ENCODE measurements around the gene TMEM125.

Gene TMEM125
- total RNA-seq = 0.04 to 0.27 (median 0.19) reads per million in 3 experiments

DNA sequence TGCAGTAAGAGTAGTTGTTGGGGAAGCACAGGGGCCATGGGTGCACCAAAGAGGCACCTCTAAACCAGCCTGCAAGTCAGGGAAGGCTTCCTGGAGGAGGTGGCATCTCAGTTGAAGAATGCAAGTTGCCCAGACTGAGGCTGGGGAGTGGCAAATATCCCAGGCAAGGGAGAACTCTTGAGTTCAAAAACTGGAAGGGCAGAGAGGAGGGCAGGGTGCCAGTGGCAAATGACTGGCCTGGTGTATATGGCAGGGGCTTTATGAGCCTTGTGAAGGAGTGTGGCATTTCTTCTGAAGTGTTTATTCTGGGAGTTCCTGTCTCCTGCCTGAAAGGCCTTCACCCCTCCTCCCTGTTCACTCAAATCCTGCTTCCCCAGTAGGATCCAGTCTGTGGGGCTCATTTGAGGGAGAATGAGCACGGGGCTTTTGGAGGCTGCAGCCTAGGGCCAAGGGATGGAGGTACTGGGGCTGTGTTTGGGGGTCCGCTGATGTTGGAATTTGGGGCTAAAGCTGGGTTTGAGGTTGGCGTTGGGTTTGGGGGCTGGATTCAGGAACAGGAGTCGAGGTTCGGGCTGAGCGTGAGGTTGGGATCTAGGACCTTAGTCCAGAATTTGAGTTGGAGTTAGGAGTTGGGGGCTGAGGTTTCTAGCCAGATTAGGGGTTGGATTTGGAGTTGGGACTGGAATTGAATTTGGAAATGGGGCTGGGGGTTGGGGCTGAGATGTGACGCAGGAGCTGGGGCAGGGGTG lies at the start of gene TMEM125:
Gene TMEM125, plus strand, starts transcription at position 357 of the 749 bp plus-strand sequence. CDS start 2,740 bp downstream, outside the sequence.
- DNase-seq = no peak

DNA sequence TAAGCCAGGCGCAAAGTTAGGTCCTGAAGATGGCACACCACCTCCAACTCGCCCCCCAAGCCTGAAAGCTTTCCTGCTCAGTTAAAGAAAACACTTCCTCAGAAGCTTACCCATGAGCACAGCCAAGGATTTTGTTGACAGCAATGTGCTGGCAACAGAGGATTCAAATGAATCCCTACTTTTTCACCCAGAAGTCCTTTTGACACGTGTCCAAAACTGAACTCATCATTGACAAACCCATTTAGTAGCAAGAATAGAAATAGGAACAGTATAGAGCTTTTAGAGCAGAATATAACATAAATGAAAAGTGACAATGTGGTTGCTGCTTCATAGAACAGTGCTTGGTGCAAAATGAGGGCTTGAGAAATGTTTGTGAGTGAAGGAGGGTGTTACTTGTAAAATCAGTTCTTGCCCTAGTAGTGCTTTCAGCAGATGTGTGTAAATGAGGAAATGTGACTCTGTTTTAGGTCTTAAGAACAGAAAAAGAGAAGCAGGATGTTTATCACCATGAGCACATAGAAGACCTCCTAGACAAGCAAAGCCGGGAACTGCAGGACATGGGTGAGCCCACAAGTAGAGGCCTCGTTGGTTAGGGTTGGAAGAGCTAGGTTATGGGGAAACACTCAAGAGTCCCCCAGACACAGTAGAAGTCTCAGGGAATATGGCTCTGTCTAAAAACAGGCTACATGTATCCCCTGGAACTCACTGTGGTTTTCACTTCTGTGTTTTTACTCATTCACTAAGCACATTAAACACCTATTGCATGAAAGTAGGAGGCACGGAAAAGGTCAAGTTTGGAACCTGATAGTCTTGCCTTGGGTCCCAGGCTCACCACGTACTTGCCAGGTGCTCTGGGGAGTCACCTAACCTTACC lies 48.6 kb upstream of the TMEM125 start:
- no peak for DNase-seq

DNA sequence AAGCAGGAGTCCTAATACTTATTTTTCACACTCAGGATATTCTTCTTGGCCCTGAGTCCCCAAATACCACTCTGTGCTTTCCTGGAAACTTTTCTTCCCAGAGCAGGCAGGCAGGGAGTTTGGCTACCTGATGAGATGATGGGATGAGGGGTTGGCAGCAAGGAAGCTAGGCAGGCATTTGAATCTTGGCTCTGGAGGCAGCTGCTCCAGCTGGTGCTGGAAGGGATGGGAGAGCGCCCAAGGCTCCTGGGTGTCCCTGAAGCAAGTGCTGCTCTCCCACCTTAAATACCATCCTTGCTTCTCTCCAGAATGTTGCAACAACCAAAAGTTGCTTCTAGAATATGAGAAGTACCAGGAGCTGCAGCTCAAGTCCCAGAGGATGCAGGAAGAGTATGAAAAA lies 48.0 kb upstream of the TMEM125 start:
- DNase-seq = no peak

DNA sequence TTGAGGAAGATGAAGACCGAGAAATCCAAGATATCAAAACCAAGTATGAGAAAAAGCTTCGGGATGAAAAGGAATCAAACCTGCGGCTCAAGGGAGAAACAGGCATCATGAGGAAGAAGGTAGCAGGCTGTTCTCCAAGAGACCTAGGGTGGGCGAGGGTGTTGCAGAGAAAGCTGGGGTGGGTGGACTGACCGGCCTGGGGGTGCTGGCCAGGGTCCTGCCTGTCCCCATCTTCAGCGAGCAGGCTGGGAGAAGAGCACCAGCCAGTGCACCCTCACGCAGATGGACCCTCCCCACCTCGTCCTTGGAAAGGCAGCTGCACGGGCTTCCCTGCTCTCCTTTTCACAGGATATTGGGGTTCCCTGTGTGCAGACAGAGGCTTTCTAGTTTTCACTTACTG lies 46.9 kb upstream of the TMEM125 start:
- DNase-seq = no peak

DNA sequence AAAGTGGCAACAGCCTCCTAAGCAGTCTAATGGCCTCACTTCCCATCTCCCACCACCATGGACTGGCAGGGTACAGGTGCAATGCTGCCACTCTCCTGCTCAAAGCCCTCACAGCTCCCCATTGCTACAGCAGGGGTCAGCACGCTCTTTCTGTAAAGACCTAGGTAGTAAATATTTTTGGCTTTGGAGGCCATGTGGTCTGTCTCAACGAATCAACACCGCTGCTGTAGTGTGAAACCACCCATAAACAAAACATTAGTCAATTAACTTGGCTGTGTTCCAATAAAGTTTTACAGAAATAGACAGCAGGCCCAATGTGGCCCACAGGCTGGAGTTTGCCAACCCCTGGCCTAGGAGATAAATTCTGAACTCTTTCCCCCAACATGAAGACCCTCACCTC lies 44.6 kb upstream of the TMEM125 start:
- DNase-seq = no peak

DNA sequence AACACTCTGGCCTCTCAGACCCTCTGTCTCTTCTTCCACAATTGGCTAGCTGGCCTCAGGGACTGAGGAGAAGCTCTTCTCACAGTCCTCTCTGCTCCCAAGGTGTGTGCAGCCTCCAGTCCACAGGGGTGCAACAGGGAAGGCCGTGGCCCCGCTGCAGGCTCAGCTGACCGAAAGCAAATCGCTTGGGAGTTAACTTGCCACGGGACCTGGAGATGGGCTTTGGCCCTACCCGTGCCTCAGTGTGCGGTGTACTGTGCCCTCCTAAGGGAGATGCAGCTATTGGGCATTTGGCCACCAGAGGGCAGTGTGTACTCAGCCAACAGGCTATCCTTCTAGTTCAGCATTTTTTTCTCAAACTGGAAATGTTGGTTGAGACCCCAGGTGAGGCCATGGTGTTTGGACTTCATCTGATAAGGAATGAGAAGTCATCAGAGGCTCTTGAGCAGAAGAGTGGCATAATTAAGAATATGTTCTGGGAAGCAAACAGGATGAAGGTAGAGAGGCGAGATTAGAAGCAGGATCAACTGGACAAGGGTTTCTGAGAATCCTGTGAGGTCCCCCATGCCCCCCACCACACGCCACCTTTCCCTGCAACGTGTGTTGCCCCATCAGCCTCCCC lies 42.5 kb upstream of the TMEM125 start:
- DNase-seq = peak; percentile 62

DNA sequence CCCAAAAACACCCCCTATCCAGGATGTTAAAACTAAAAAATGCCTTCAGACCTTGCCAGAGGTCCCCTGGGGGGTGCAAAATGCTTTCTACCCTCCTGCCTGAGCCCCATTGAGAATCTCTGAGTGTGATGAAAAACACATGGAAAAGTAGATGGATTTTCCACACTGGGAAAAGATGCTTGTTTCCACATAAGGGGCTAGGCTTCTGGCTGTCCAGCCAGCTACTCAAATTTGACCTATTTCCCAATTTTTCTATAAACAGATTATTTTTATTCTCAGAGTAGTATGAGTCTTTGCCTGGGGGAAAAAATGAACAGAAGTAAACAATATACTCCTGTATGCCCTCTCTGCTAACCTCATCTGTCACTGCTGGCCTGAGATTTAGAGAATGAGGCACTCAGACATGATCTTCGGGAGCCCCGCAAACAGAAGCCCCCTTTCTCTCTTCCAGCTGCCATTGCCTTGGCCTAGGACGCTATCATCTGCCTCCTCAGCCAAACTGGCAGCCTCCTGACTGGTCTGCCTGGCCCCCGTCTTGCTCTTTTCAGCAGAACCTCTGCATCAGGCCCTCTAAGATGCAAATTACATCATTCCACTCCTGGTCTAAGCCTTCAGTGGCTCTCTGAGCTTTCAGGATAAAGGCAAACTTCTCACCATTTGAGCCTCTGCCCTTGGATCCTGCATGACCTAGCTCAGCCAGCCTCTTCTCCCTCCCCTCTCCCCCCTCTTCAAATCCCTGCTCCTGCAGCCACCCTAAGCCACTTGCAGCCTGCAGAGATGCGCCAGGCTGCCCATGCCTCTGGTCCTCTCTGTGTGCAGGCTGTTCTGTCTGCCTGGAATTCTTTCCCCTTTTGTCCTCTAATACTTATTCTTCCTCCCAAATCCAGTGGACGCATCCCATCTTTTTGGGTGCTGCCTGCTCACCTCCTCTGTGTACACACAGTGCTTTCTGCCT lies 39.7 kb upstream of the TMEM125 start:
- no peak for DNase-seq

DNA sequence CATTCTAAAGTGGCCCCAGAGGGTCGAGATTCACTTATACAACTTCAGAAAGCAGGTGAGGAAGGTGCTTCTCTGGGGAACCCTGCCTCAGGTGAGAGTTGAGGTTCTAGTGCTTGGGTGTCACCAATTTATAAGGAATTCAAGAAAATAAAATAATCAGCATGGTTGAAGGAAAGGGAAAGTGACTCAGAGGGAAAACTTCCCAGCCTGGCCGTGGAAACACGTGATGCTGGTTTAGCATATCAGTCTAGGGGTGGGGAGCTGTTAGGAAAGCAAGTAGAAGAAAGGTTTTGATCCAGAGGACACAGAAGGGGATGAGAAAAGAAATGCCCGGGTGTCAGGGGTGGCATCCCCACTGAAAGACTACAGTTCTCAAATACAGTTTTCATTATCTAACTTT lies 37.7 kb upstream of the TMEM125 start:
- no peak for DNase-seq

DNA sequence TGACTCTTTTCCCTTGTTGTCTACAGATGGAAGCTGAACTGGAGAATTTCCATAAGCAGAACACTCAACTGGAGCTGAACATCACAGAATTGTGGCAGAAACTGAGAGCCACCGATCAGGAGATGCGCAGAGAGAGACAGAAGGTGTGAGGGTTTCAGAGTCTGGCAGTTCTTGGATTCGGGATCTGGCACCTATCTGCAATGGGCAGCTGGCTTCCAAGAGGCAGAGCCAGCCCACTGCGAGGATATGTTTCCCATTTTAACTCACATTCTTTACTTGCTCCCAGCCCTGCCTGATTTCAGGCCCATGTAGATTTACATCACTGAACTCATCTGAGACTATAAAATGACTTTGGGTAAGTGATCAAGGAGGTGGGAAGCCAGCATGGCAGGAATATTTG lies 37.3 kb upstream of the TMEM125 start:
- DNase-seq = no peak

DNA sequence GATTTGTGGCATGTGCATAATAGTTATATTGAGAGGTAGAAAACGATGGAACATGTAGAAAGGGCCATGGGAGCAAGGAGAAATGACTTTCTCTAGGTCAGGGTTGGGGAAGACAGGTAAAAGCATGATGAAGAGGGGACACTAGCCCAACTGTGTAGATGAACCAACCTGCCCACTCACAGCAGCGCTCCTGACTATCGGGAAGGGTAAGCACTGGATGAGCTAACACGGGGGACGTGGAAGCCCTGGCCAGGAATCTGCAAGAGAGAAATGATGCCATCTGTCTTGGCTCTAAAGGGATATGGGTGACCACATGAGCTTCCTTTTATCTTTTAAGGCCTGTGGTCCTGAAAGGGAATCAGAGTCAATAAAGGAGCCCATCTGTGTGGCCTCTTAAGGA lies 36.2 kb upstream of the TMEM125 start:
- DNase-seq = no peak

DNA sequence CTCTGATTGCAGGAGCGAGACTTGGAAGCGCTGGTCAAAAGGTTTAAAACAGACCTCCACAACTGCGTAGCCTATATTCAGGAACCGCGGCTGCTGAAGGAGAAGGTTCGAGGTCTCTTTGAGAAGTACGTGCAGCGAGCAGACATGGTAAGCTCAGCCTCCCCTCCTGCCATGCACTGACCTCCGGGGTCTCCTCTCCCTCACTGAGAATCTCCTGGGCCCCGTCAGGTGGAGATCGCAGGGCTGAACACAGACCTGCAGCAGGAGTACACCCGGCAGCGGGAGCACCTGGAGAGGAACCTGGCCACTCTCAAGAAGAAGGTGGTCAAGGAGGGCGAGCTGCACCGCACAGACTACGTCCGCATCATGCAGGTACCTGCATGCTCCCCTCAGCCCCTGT lies 35.5 kb upstream of the TMEM125 start:
- no peak for DNase-seq

DNA sequence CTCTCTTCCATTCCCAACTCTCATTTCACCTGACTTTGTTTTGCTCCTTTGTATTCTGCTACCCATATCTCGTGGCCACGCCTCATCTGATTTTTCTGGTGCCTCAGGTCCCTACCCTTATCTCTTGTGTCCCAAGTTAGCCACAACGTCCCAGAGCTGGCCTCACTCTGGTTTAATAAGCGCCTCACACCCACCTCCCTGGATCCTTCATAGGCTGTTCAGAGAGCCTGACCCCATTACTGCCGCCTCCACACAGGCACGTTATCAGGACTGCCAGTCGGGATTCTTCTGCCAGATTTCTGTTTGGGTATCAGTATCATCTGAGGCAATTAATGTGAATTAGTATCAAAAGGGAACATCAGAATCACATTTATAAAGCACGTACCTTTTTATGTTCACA lies 34.7 kb upstream of the TMEM125 start:
- no peak for DNase-seq

DNA sequence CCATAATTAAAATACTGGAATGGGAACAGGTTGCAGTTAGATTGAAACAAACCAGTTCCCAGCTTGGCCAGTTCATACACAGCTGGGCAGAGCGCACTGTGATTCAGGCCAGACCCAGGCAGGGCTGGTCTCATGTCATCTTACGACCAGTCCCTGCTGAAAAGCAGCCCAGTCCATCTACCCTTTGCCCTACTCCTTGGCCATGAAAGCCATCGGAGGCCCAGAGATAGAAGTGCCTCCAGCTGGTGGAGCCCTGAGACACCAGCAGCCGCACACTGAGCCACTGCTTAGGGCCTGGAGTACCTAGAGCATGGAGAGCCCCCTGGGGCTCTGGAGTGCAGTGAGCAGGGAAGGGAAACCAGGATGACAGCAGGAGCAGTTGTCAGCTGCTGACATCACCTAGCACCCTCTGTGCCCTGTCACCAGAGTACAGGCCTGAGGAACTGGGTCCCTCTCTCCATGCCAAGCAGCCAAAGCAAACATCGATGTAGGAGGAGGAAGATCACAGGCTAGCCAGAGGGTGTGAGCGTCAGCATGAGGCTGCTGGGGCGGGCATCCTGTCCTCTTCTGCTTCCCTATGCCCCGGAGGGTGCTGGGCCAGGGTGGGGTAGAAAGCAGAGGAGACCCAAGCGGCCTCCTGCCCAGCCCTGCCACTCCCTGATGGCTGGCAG lies 34.2 kb upstream of the TMEM125 start:
- no peak for DNase-seq

DNA sequence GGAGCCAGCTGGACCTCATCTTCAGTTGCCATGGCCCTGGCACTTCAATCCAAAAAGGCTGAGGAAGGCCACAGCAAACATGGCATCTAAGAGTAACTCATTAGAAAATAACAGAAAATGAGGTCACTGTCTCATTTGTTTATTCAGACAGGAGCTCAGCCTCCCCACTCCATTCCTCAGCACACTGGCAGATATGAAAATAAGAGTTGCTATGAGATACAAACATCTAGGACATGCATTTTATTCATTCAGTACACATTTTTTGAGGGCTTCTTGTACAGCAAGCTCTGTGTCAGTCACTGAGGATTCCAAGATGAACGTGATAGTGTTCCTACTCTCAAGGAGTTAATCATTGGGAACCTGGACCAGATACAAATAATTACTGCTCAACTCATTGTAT lies 32.7 kb upstream of the TMEM125 start:
- DNase-seq = no peak

DNA sequence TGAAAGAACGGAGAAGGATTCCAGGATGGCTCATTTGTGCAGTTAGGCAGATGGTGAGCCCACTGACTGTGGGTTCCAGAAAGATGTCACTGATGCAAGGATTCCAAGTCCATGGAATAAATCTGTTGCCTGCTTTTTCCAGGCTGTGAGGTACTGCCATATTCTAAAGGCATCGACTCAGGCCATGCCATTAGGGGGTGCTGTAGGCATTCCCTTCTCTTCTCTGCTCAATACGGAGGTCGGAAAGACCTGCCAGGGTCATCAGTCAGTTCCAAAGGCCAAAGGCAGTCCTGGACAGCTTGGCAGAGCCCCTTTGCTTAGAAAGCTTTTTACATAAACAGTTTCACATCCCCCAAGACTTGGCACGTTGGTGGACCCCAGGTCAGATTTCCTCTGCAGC lies 31.7 kb upstream of the TMEM125 start:
- DNase-seq = no peak

DNA sequence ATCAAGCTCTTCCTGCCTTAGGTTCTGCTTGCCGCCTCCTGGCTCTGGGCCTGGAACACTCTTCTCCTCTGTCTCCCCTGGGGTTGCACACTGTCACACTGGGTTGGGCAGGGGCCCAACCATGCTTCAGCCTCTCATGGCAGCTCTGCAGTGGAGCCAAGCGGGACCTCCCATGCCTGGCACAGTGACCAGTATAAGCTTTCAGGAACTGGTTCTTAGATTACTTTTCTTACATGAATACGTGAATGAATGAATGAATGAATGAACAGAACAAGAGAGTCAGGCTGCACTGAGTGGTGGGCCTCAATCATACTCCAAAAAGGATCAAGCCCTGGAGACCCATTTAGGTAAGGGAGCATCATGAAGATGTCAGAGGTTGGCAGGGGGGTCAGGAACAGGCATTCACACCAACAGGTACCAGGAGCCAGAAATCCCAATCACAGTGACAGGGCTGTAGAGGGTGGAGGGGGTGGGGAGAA lies 30.8 kb upstream of the TMEM125 start:
- DNase-seq = no peak

DNA sequence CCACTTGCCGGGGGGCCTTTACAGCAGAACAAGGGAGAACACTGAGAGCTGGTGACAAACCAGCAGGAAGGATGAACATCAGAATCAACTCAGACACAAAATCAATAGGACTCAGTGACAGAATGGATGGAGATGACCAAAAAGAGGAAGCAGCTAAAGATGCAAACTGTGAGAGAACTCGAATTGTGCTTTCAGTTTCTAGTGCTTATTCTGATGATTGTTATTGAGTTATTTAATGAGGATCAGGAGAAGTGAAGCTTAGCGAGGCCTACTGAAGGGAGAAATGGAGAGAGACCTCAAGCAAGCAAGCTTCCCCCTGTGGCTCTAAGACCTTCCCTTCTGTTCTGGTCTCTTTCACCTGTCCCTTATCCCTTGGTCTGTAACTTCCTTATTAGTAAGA lies 30.3 kb upstream of the TMEM125 start:
- DNase-seq = no peak

DNA sequence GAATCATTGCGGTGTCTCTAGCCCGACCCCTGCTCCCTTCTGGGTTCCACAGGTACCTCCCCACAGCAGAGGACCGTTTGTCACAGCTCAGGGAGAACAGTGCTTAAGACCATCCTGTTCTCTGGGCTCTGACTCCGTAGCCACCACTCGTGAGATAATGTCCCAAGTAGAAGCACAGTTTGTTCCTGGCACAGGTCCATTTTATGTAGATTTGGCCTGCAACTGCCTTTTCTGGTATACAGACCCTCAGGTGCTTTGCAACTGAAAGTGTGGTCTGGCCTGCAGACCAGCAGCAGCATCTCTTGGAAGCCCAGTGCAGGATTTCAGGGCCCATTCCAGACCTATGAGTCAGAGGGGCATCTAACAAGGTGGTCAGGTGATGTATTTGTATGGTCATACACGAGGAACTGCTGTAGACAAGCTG lies 28.4 kb upstream of the TMEM125 start:
- no peak for DNase-seq

DNA sequence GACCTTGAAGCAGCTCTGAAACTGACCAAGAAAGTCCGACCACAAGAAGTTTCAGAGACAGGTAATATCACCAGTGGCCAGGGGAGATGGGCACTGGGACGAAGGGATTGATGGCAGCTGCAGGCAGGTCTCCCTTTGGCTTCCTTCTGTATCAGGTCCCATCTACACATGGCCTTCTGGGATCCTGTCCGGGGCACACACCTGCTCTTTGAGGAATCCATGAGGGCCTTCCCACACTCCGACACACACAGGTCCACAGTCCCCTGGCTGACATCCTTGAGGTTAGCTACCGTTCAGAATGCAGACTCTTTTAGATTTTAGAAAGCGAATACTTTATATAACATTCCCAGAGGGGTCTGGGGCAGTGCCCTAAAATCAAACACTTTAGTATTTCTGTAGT lies 26.5 kb upstream of the TMEM125 start:
- DNase-seq = no peak

DNA sequence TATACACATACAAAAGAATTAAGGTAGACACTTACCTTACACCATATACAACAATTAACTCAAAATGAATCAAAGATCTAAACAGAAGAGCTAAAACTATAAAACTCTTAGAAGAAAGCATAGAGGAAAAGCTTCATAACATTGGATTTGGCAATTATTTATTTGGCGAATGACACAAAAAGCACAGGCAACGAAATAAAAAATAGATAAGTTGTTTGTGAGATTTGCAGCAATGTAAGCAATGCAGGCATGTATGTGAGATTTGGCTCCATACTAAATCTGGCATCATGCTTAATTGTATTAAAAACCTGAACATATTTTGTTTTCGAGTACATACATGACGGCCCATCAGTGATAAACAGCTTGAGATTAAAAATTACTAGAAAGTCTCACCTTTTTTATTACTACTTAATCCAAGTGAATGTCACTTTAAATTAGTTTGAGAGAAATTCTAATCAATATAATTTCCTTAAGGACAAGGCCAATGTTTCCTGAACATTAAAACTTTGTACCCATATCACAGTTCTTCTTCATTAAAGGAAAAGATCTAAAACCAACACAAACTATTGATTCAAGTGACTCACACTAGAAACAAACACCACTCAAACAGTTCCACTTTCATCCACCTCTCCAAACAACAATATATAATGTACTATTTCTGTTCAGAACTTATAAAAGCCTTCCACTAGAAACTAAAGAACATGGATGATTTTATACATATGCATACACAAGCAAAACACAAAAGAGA lies 23.1 kb upstream of the TMEM125 start:
- no peak for DNase-seq
